ENCODE measurements around the gene MAP2K3.
A peak's percentile ranks its signal among the peaks of the same experiment; 100 is the strongest.

MAP2K3 gene

DNA sequence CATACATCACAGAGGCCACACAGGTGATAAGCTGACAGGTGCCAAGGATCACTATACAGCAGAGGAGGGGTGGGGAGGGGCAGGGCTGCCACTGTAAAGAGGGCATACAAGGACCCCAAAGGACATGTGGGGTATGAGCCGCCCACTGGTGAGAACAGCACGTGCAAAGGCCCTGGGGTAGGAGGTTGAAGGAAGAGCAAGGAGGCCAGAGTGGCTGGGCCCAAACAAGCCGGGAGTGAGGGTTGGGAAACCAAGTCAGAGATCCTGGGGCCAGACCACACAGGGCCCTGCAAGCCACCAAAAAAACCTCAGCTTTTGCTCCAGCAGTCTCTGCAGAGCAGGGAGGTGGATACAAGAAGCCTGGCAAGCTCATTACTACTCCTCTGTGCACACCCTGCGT lies 37.8 kb upstream of the MAP2K3 start:
- no peaks in the 10 kb centered on the region for H3K27me3 ChIP-seq (ENCODE audit: control insufficient read depth, insufficient read depth, low read length)
- no peak overlapping the region for H3K4me3 ChIP-seq (ENCODE audit: low read depth, low read length)
- H3K4me1 ChIP-seq (ENCODE audit: control insufficient read depth, insufficient read depth, low read length) = peaks cover 18% of the 10 kb centered on the region; the same call in 1 of the 2 replicates
- no peaks in the 10 kb centered on the region for H3K9me3 ChIP-seq (ENCODE audit: control insufficient read depth, insufficient read depth, low read depth, low read length)
- 0 out of 2 replicates have a peak, but pooled peaks cover 5% of the 10 kb centered on the region for H3K36me3 ChIP-seq (ENCODE audit: control insufficient read depth, insufficient read depth, low read length)
- no peak overlapping the region for H3K27ac ChIP-seq (ENCODE audit: low read depth, low read length)
- H3K9ac ChIP-seq (ENCODE audit: low read length) = no peak overlapping the region

DNA sequence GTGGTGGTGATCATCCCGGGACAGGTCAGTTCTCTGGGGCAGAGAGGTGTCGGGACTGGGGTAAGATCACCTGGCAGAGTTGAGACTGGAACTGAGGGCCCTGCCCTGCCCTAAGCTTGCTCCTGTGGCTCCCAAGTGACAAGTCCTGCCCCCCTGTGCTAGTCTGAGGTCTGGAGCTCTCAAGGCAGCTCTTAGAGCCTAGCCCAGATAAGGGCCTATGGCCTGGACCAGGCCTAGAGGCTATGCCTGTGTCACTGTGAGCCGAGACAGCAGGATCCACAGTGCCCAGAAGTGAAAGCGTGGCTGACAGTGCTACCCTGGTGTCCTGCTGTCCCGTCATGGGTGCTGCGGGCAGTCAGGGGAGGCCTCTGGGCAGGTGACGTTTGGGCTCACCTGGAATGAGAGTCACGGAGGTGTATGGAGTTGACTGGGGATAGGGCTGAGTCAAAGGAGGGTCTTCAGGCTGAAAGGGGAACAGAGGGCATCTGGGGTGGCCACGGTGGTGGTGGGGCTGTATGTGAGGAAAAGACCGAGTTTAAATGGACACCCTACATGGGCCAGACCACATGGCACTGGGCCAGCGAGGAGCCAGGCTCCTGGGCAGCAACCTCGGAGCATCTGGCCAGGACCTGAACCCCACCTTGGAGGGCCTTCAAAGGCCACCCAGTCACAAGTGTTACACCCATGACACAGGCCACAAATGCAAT lies 36.8 kb upstream of the MAP2K3 start:
- H3K4me1 ChIP-seq (ENCODE audit: control insufficient read depth, insufficient read depth, low read length) = peaks cover 24% of the 10 kb centered on the region
- H3K9me3 ChIP-seq (ENCODE audit: control insufficient read depth, insufficient read depth, low read depth, low read length) = no peaks in the 10 kb centered on the region
- no peaks in the 10 kb centered on the region for H3K27me3 ChIP-seq (ENCODE audit: control insufficient read depth, insufficient read depth, low read length)
- 0 out of 2 replicates have a peak, but pooled peaks cover 3% of the 10 kb centered on the region for H3K36me3 ChIP-seq (ENCODE audit: control insufficient read depth, insufficient read depth, low read length)
- H3K4me3 ChIP-seq (ENCODE audit: low read depth, low read length) = no peak overlapping the region
- no peak overlapping the region for H3K27ac ChIP-seq (ENCODE audit: low read depth, low read length)
- no peak overlapping the region for H3K9ac ChIP-seq (ENCODE audit: low read length)

DNA sequence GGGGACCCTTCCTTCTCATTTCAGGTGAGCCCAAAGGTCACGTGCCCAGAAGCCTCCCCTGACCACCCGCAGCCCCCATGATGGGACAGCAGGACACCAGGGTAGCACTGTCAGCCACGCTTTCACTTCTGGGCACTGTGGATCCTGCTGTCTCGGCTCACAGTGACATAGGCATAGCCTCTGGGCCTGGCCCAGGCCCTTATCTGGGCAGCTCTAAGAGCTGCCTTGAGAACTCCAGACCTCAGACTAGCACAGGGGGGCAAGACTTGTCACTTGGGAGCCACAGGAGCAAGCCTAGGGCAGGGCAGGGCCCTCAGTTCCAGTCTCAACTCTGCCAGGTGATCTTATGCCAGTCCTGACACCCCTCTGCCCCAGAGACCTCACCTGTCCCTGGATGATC lies 36.0 kb upstream of the MAP2K3 start:
- no peak overlapping the region for H3K4me3 ChIP-seq (ENCODE audit: low read depth, low read length)
- H3K4me1 ChIP-seq (ENCODE audit: control insufficient read depth, insufficient read depth, low read length) = peaks cover 22% of the 10 kb centered on the region
- H3K9ac ChIP-seq (ENCODE audit: low read length) = no peak overlapping the region
- H3K27me3 ChIP-seq (ENCODE audit: control insufficient read depth, insufficient read depth, low read length) = no peaks in the 10 kb centered on the region
- H3K9me3 ChIP-seq (ENCODE audit: control insufficient read depth, insufficient read depth, low read depth, low read length) = no peaks in the 10 kb centered on the region
- H3K27ac ChIP-seq (ENCODE audit: low read depth, low read length) = no peak overlapping the region
- H3K36me3 ChIP-seq (ENCODE audit: control insufficient read depth, insufficient read depth, low read length) = 0 out of 2 replicates have a peak, but pooled peaks cover 3% of the 10 kb centered on the region

- Histone ChIP-seq H3K36me3 (ENCODE audit: control insufficient read depth, insufficient read depth, low read length) (0 out of 2 replicates have a peak, but pooled peaks cover 3% of the 10 kb centered on the region), H3K9me3 (ENCODE audit: control insufficient read depth, insufficient read depth, low read depth, low read length) (no peaks in the 10 kb centered on the region), H3K4me3 (ENCODE audit: low read depth, low read length) (no peak overlapping the region), H3K27me3 (ENCODE audit: control insufficient read depth, insufficient read depth, low read length) (no peaks in the 10 kb centered on the region), H3K9ac (ENCODE audit: low read length) (no peak overlapping the region), H3K4me1 (ENCODE audit: control insufficient read depth, insufficient read depth, low read length) (peaks cover 23% of the 10 kb centered on the region), H3K27ac (ENCODE audit: low read depth, low read length) (no peak overlapping the region)
Observed at GRCh38 chr17:21249086-21249795, 35.3 kb upstream of the MAP2K3 start.

DNA sequence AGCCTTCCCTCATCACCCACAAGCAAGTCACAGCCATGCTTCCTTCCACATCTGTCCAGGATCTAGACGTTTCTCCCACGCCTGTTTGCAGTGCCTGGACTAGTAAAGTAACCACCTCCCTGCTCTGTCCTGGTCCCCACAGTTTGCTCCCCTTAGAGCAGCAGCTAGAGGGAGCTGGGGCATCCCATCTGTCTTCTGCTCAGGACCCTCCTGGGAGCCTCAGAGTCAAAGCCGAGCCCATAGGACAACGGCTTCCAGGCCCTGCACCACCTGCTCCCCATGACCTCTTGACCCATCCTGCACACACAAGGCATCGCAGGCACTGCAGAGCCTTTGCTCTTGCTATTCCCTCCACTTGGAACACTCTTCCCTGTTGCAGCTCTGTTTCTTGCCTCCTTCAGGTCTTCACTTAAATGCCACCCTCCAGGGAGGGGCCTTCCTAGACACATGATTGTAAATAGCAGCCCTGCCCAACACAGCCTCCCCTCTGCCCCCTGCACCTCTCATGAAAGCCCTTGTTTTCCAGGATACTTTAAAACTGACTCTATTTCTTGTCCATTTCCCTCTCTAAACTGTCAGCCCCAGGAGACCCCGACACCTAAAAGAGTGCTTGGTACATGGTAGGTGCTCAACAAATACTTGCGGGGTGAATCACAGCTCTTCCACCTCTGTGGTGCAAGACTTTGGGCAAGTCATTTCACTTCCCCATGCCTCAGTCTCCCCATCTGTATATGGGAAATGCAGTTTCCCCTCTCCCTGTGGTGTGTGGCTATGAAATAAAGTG lies 34.4 kb upstream of the MAP2K3 start:
- no peak overlapping the region for H3K4me3 ChIP-seq (ENCODE audit: low read depth, low read length)

GRCh38 chr17:21250854-21251253 lies 33.7 kb upstream of the MAP2K3 start:
- H3K27me3 ChIP-seq (ENCODE audit: control insufficient read depth, insufficient read depth, low read length) = no peaks in the 10 kb centered on the region

More for the DNA sequence above, 34.4 kb upstream of the MAP2K3 start:
- Histone ChIP-seq H3K4me1 (ENCODE audit: control insufficient read depth, insufficient read depth, low read length) (peaks cover 27% of the 10 kb centered on the region), H3K27me3 (ENCODE audit: control insufficient read depth, insufficient read depth, low read length) (no peaks in the 10 kb centered on the region), H3K9ac (ENCODE audit: low read length) (no peak overlapping the region), H3K9me3 (ENCODE audit: control insufficient read depth, insufficient read depth, low read depth, low read length) (no peaks in the 10 kb centered on the region), H3K27ac (ENCODE audit: low read depth, low read length) (no peak overlapping the region), H3K36me3 (ENCODE audit: control insufficient read depth, insufficient read depth, low read length) (0 out of 2 replicates have a peak, but pooled peaks cover 3% of the 10 kb centered on the region)

GRCh38 chr17:21251337-21252010 lies 33.0 kb upstream of the MAP2K3 start:
- Histone ChIP-seq H3K27me3 (ENCODE audit: control insufficient read depth, insufficient read depth, low read length) (no peaks in the 10 kb centered on the region), H3K4me1 (ENCODE audit: control insufficient read depth, insufficient read depth, low read length) (peaks cover 27% of the 10 kb centered on the region)

More at GRCh38 chr17:21250854-21251253, 33.7 kb upstream of the MAP2K3 start:
- H3K9me3 ChIP-seq (ENCODE audit: control insufficient read depth, insufficient read depth, low read depth, low read length) = no peaks in the 10 kb centered on the region
- H3K36me3 ChIP-seq (ENCODE audit: control insufficient read depth, insufficient read depth, low read length) = 0 out of 2 replicates have a peak, but pooled peaks cover 3% of the 10 kb centered on the region
- peaks cover 26% of the 10 kb centered on the region for H3K4me1 ChIP-seq (ENCODE audit: control insufficient read depth, insufficient read depth, low read length)
- H3K4me3 ChIP-seq (ENCODE audit: low read depth, low read length) = no peak overlapping the region
- no peak overlapping the region for H3K27ac ChIP-seq (ENCODE audit: low read depth, low read length)
- no peak overlapping the region for H3K9ac ChIP-seq (ENCODE audit: low read length)

GRCh38 chr17:21252289-21252795 lies 32.2 kb upstream of the MAP2K3 start:
- H3K4me3 ChIP-seq (ENCODE audit: low read depth, low read length) = peak overlapping the region; percentile 58
- no peaks in the 10 kb centered on the region for H3K9me3 ChIP-seq (ENCODE audit: control insufficient read depth, insufficient read depth, low read depth, low read length)
- H3K27ac ChIP-seq (ENCODE audit: low read depth, low read length) = no peak overlapping the region
- H3K4me1 ChIP-seq (ENCODE audit: control insufficient read depth, insufficient read depth, low read length) = peaks cover 33% of the 10 kb centered on the region
- no peaks in the 10 kb centered on the region for H3K27me3 ChIP-seq (ENCODE audit: control insufficient read depth, insufficient read depth, low read length)
- 0 out of 2 replicates have a peak, but pooled peaks cover 2% of the 10 kb centered on the region for H3K36me3 ChIP-seq (ENCODE audit: control insufficient read depth, insufficient read depth, low read length)
- H3K9ac ChIP-seq (ENCODE audit: low read length) = no peak overlapping the region

More at GRCh38 chr17:21251337-21252010, 33.0 kb upstream of the MAP2K3 start:
- Histone ChIP-seq H3K36me3 (ENCODE audit: control insufficient read depth, insufficient read depth, low read length) (0 out of 2 replicates have a peak, but pooled peaks cover 3% of the 10 kb centered on the region), H3K27ac (ENCODE audit: low read depth, low read length) (no peak overlapping the region), H3K9me3 (ENCODE audit: control insufficient read depth, insufficient read depth, low read depth, low read length) (no peaks in the 10 kb centered on the region), H3K9ac (ENCODE audit: low read length) (no peak overlapping the region), H3K4me3 (ENCODE audit: low read depth, low read length) (peak overlapping the region; percentile 58; the same call in 1 of the 2 replicates)

- Histone ChIP-seq H3K4me1 (ENCODE audit: control insufficient read depth, insufficient read depth, low read length) (peaks cover 38% of the 10 kb centered on the region), H3K27ac (ENCODE audit: low read depth, low read length) (no peak within 1 kb of the TSS; the same call in 1 of the 2 replicates), H3K36me3 (ENCODE audit: control insufficient read depth, insufficient read depth, low read length) (no peaks in the 10 kb centered on the region), H3K4me3 (ENCODE audit: low read depth, low read length) (peak within 1 kb of the TSS; percentile 58), H3K9me3 (ENCODE audit: control insufficient read depth, insufficient read depth, low read depth, low read length) (no peaks in the 10 kb centered on the region), H3K9ac (ENCODE audit: low read length) (peak within 1 kb of the TSS; percentile 47), H3K27me3 (ENCODE audit: control insufficient read depth, insufficient read depth, low read length) (no peaks in the 10 kb centered on the region)
Observed at GRCh38 chr17:21252796-21253645, 31.5 kb upstream of the MAP2K3 start, which contains the start of gene NATD1. Gene NATD1, minus strand, starts transcription at chr17:21253410. Its CDS starts 146 bp downstream, at chr17:21253264.
